ENCODE measurements around the gene NES.

DNA sequence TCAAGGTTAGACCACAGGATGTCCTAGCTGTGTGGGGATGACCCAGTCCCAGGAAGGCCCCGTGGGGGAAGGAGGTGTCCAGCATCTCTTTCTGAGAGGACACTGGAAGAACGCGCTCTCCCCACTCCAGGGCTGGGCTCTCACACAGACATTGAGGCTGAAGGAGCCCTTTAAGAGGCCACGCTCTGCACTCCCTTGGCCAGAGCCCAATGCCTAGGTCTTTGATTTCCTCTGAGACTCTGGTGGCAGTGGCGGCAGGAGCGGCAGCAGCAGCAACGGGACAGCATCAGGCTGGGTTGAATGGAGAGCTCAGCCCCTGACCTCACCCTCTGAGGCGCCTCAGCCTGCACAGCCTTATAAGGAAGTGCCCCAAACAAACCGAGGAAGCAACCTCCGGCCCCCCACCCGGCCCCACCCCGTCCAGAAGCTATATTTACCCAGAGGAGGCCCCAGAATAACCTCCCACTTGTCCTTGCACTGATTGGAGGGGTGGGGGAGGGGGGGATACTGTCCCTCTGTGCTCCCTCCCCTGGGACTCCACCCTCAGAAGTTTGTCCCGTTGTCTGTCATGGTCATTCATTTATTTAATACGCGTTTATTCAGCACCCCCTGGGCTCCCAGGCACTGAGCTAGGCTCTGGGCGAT, 12.3 kb downstream of the NES start:
- TF ChIP-seq, protein P1, sequence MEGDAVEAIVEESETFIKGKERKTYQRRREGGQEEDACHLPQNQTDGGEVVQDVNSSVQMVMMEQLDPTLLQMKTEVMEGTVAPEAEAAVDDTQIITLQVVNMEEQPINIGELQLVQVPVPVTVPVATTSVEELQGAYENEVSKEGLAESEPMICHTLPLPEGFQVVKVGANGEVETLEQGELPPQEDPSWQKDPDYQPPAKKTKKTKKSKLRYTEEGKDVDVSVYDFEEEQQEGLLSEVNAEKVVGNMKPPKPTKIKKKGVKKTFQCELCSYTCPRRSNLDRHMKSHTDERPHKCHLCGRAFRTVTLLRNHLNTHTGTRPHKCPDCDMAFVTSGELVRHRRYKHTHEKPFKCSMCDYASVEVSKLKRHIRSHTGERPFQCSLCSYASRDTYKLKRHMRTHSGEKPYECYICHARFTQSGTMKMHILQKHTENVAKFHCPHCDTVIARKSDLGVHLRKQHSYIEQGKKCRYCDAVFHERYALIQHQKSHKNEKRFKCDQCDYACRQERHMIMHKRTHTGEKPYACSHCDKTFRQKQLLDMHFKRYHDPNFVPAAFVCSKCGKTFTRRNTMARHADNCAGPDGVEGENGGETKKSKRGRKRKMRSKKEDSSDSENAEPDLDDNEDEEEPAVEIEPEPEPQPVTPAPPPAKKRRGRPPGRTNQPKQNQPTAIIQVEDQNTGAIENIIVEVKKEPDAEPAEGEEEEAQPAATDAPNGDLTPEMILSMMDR (IDR thresholded peaks at IDR 0.05; ENCODE audit: low read depth, low read length): no peak
- TF ChIP-seq POLR2A (IDR thresholded peaks at IDR 0.05; ENCODE audit: extremely low read depth, insufficient read length): no peak
- TF ChIP-seq, protein P2, sequence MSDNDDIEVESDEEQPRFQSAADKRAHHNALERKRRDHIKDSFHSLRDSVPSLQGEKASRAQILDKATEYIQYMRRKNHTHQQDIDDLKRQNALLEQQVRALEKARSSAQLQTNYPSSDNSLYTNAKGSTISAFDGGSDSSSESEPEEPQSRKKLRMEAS (IDR thresholded peaks at IDR 0.05; ENCODE audit: low read depth, low read length): no peak
- no peak for TF ChIP-seq MYC (IDR thresholded peaks at IDR 0.05; ENCODE audit: low read depth, low read length)
